Measurements from ENCODE around the gene CCL22.
"Not testable (repeated sequence)": the region's sequence is repeated elsewhere in the genome, so short reads cannot be mapped to it uniquely, and the experiment has no call there.

Gene CCL22

GRCh38 chr16:57394444-57394843 is 35.9 kb downstream of the CCL22 start:
- no peak for DNase-seq (ENCODE audit: low spot score)

- no peak for DNase-seq (ENCODE audit: low spot score)
Observed at GRCh38 chr16:57395026-57395425, 36.4 kb downstream of the CCL22 start.

GRCh38 chr16:57396786-57397185 is 38.2 kb downstream of the CCL22 start:
- no peak for DNase-seq (ENCODE audit: low spot score)

GRCh38 chr16:57397493-57397892 is 38.9 kb downstream of the CCL22 start:
- not testable (repeated sequence) for DNase-seq (ENCODE audit: low spot score)

- no peak for DNase-seq (ENCODE audit: low spot score)
Observed at GRCh38 chr16:57401943-57402640, 43.5 kb downstream of the CCL22 start.

- DNase-seq (ENCODE audit: low spot score) = no peak
Observed at GRCh38 chr16:57403965-57404817, 45.6 kb downstream of the CCL22 start, which contains the start of gene CCL17. Gene CCL17, plus strand, starts transcription at chr16:57404767. Its CDS starts 9,166 bp downstream, at chr16:57413933.

GRCh38 chr16:57405097-57405496 is 46.5 kb downstream of the CCL22 start:
- DNase-seq (ENCODE audit: low spot score) = no peak

GRCh38 chr16:57406881-57407280 is 48.3 kb downstream of the CCL22 start:
- no peak for DNase-seq (ENCODE audit: low spot score)

- no peak for DNase-seq (ENCODE audit: low spot score)
Observed at GRCh38 chr16:57407521-57408353, 49.2 kb downstream of the CCL22 start.

GRCh38 chr16:57409065-57409464 is 50.5 kb downstream of the CCL22 start:
- DNase-seq (ENCODE audit: low spot score) = no peak

- no peak for DNase-seq (ENCODE audit: low spot score)
Observed at GRCh38 chr16:57409870-57410587, 51.4 kb downstream of the CCL22 start.

GRCh38 chr16:57411362-57411976 is 52.9 kb downstream of the CCL22 start:
- no peak for DNase-seq (ENCODE audit: low spot score)

- no peak for DNase-seq (ENCODE audit: low spot score)
Observed at GRCh38 chr16:57412584-57412983, 54.0 kb downstream of the CCL22 start.

- DNase-seq (ENCODE audit: low spot score) = no peak
Observed at GRCh38 chr16:57413301-57413730, 54.7 kb downstream of the CCL22 start.

GRCh38 chr16:57413733-57414132 is 55.1 kb downstream of the CCL22 start:
- DNase-seq (ENCODE audit: low spot score) = no peak

All from COLO829 (cell line).